Common myeloid progenitor, CD34-positive (primary cell): ENCODE measurements around the gene ABCA13.

Experiments used
- CTCF ChIA-PET: fragments of 350-600 bp; sonication (Branson Sonifier 250); formaldehyde crosslinking; loops from one replicate; lab custom pipeline; 2021; ENCODE audit warnings: antibody characterized with exemption; lab: Charles Lee
- POLR2A ChIA-PET: fragments of 350-600 bp; sonication (Branson Sonifier 250); formaldehyde crosslinking; loops from one replicate; lab custom pipeline; 2021; ENCODE audit warnings: antibody characterized with exemption; lab: Charles Lee
- DNase-seq, 3 donors: peaks; one replicate each; pipeline versions ENCODE4 v3.0.0 to v3.0.0-alpha.2; 2013
- H3K27ac ChIP-seq, 2 experiments: 1 replicate in 1 of 2; 2 replicates in 1 of 2; pipeline ENCODE4 v1.7.0; 2013; ENCODE audit warnings: inconsistent platforms in 2 of 2, low read length in 2 of 2, mild to moderate bottlenecking in 2 of 2, low read depth in 1 of 2, moderate library complexity in 1 of 2; ENCODE audit not compliant: severe bottlenecking in 2 of 2, insufficient read depth in 1 of 2, poor library complexity in 1 of 2
- H3K27me3 ChIP-seq, 5 experiments: replicated peaks in 2 of 5; 1 replicate in 3 of 5; 2 replicates in 2 of 5; pipeline versions ENCODE4 v1.6.1 to v1.7.0; 2013; ENCODE audit warnings: low read length in 4 of 5, mild to moderate bottlenecking in 2 of 5, moderate library complexity in 2 of 5, inconsistent platforms in 1 of 5; ENCODE audit not compliant: insufficient read depth in 5 of 5, control insufficient read depth in 4 of 5
- H3K36me3 ChIP-seq, 4 experiments: 1 replicate in 2 of 4; 2 replicates in 2 of 4; pipeline versions ENCODE4 v1.6.1 to v1.7.0; 2013; ENCODE audit warnings: low read length in 3 of 4, control low read depth in 1 of 4, mild to moderate bottlenecking in 1 of 4; ENCODE audit not compliant: control insufficient read depth in 4 of 4, insufficient read depth in 4 of 4
- H3K4me1 ChIP-seq, 4 experiments: 1 replicate in 3 of 4; 2 replicates in 1 of 4; pipeline versions ENCODE4 v1.6.1 to v1.7.1; 2013; ENCODE audit warnings: low read length in 3 of 4, mild to moderate bottlenecking in 3 of 4, control low read depth in 1 of 4, inconsistent platforms in 1 of 4, moderate library complexity in 1 of 4; ENCODE audit not compliant: control insufficient read depth in 4 of 4, insufficient read depth in 4 of 4; ENCODE audit errors: control extremely low read depth in 1 of 4
- H3K4me3 ChIP-seq, 7 experiments: 1 replicate in 4 of 7; 2 replicates in 3 of 7; pipeline versions ENCODE4 v1.5.1 to v1.7.0; 2013; ENCODE audit warnings: mild to moderate bottlenecking in 7 of 7, low read length in 6 of 7, moderate library complexity in 6 of 7, inconsistent platforms in 2 of 7, low read depth in 2 of 7, control low read depth in 1 of 7; ENCODE audit not compliant: insufficient read depth in 4 of 7, control insufficient read depth in 1 of 7; ENCODE audit errors: extremely low read depth in 1 of 7
- H3K9me3 ChIP-seq, 5 experiments: 1 replicate in 4 of 5; 2 replicates in 1 of 5; pipeline versions ENCODE4 v1.6.1 to v1.7.1; 2013; ENCODE audit warnings: low read length in 4 of 5, mild to moderate bottlenecking in 2 of 5, inconsistent platforms in 1 of 5, low read depth in 1 of 5, moderate library complexity in 1 of 5; ENCODE audit not compliant: control insufficient read depth in 4 of 5, insufficient read depth in 2 of 5; ENCODE audit errors: control extremely low read depth in 1 of 5
- WGBS: methylation state at CpG from one replicate; pipeline ENCODE4 v1.1.5; 2013; ENCODE audit not compliant: insufficient coverage; 5-methylcytosine and 5-hydroxymethylcytosine counted together

Gene ABCA13

GRCh38 chr7:48610705-48611104 lies 439.4 kb downstream of the ABCA13 start:
- H3K27ac ChIP-seq, result no peak overlapping the region
- H3K4me1 ChIP-seq, result no peaks in the 10 kb centered on the region
- H3K9me3 ChIP-seq, result no peaks in the 10 kb centered on the region
- no peak for DNase-seq
- WGBS, result 97% methylated on average over 2 of the region's 2 CpGs
- CTCF ChIA-PET, result no interaction called here
- H3K27me3 ChIP-seq, result no peaks in the 10 kb centered on the region
- H3K36me3 ChIP-seq, result peaks cover 0 to 4% (median 0%) of the 10 kb centered on the region in 4 experiments
- POLR2A ChIA-PET, result no interaction called here
- no peak overlapping the region for H3K4me3 ChIP-seq

- no peak for DNase-seq
- H3K27me3 ChIP-seq, result no peaks in the 10 kb centered on the region
- no peak overlapping the region for H3K4me3 ChIP-seq
- H3K9me3 ChIP-seq, result no peaks in the 10 kb centered on the region
- ChIA-PET POLR2A (no interaction called here), CTCF (no interaction called here)
- WGBS, result no CpG with 5 or more reads among the region's 3 CpGs
- no peak overlapping the region for H3K27ac ChIP-seq
- no peaks in the 10 kb centered on the region for H3K4me1 ChIP-seq
- H3K36me3 ChIP-seq, result peaks cover 0 to 4% (median 0%) of the 10 kb centered on the region in 4 experiments
These were observed 440.7 kb downstream of the ABCA13 start for GRCh38 chr7:48611993-48612392.

- DNase-seq, result no peak
- CTCF ChIA-PET, result no interaction called here
- POLR2A ChIA-PET, result no interaction called here
These were observed 446.2 kb downstream of the ABCA13 start for GRCh38 chr7:48617508-48617907.

GRCh38 chr7:48617993-48618392 lies 446.7 kb downstream of the ABCA13 start:
- 89% methylated on average over 2 of the region's 3 CpGs for WGBS
- no peaks in the 10 kb centered on the region for H3K27me3 ChIP-seq
- ChIA-PET CTCF (no interaction called here), POLR2A (no interaction called here)
- peaks cover 0 to 4% (median 0%) of the 10 kb centered on the region in 4 experiments for H3K36me3 ChIP-seq
- H3K9me3 ChIP-seq, result no peaks in the 10 kb centered on the region
- H3K4me1 ChIP-seq, result no peaks in the 10 kb centered on the region
- no peak for DNase-seq
- no peak overlapping the region for H3K4me3 ChIP-seq
- no peak overlapping the region for H3K27ac ChIP-seq

More at GRCh38 chr7:48617508-48617907, 446.2 kb downstream of the ABCA13 start:
- Histone ChIP-seq H3K4me1 (no peaks in the 10 kb centered on the region), H3K27me3 (no peaks in the 10 kb centered on the region), H3K9me3 (no peaks in the 10 kb centered on the region), H3K36me3 (peaks cover 0 to 4% (median 0%) of the 10 kb centered on the region in 4 experiments), H3K4me3 (no peak overlapping the region), H3K27ac (no peak overlapping the region)
- WGBS, result 94% methylated on average over 7 of the region's 7 CpGs

- no peak overlapping the region for H3K27ac ChIP-seq
- H3K9me3 ChIP-seq, result no peaks in the 10 kb centered on the region
- no peaks in the 10 kb centered on the region for H3K4me1 ChIP-seq
- DNase-seq, result no peak
- no peaks in the 10 kb centered on the region for H3K36me3 ChIP-seq
- POLR2A ChIA-PET, result no interaction called here
- WGBS, result 100% methylated on average over 4 of the region's 4 CpGs
- CTCF ChIA-PET, result no interaction called here
- H3K4me3 ChIP-seq, result no peak overlapping the region
- H3K27me3 ChIP-seq, result no peaks in the 10 kb centered on the region
These were observed 449.8 kb downstream of the ABCA13 start for GRCh38 chr7:48621076-48621475.

GRCh38 chr7:48627164-48627563 lies 455.9 kb downstream of the ABCA13 start:
- Histone ChIP-seq H3K4me3 (no peak overlapping the region), H3K9me3 (peaks cover 0 to 2% (median 0%) of the 10 kb centered on the region in 5 experiments), H3K27ac (no peak overlapping the region), H3K36me3 (no peaks in the 10 kb centered on the region), H3K4me1 (no peaks in the 10 kb centered on the region), H3K27me3 (peaks cover 0 to 1% (median 0%) of the 10 kb centered on the region in 5 experiments)
- CTCF ChIA-PET, result no interaction called here
- WGBS, result 100% methylated on average over 1 of the region's 4 CpGs
- POLR2A ChIA-PET, result no interaction called here
- no peak for DNase-seq

GRCh38 chr7:48628793-48629349 lies 457.6 kb downstream of the ABCA13 start:
- H3K9me3 ChIP-seq, result peaks cover 0 to 2% (median 0%) of the 10 kb centered on the region in 5 experiments
- H3K36me3 ChIP-seq, result no peaks in the 10 kb centered on the region
- 97% methylated on average over 4 of the region's 5 CpGs for WGBS
- H3K27ac ChIP-seq, result no peak overlapping the region
- ChIA-PET POLR2A (no interaction called here), CTCF (no interaction called here)
- no peaks in the 10 kb centered on the region for H3K4me1 ChIP-seq
- no peak overlapping the region for H3K4me3 ChIP-seq
- DNase-seq, result no peak
- peaks cover 0 to 1% (median 0%) of the 10 kb centered on the region in 5 experiments for H3K27me3 ChIP-seq
